ENCODE results near the gene IQSEC1.

IQSEC1 gene

GRCh38 chr3:12900885-12901411 is 172.3 kb downstream of the IQSEC1 start:
- H3K9me2 ChIP-seq (replicated peaks; ENCODE audit: insufficient read depth, low read length) = no peaks in the 10 kb centered on the region
- H3K4me2 ChIP-seq (ENCODE audit: low read depth, low read length, poor library complexity, severe bottlenecking) = no peak overlapping the region
- no peaks in the 10 kb centered on the region for H3K36me3 ChIP-seq (ENCODE audit: low read length)
- no peaks in the 10 kb centered on the region for H3K79me2 ChIP-seq (ENCODE audit: insufficient read depth, low read length)
- H3K9ac ChIP-seq (ENCODE audit: low read length) = no peak overlapping the region
- TF ChIP-seq EZH2phosphoT487 (conservative IDR thresholded peaks at IDR 0.05; ENCODE audit: low read length) (no peak), CTCF (IDR thresholded peaks at IDR 0.05; ENCODE audit: insufficient read depth, low read length, poor library complexity, severe bottlenecking) (no peak)
- H3K4me3 ChIP-seq (ENCODE audit: insufficient read depth, low read length, poor library complexity, severe bottlenecking) = no peak overlapping the region
- no peaks in the 10 kb centered on the region for H3F3A ChIP-seq (ENCODE audit: insufficient read depth)
- no peak overlapping the region for H3K27ac ChIP-seq (ENCODE audit: low read depth, low read length)
- H2AFZ ChIP-seq (ENCODE audit: low read depth, low read length, severe bottlenecking) = no peak overlapping the region
- H3K9me3 ChIP-seq (ENCODE audit: insufficient read depth, low read length) = no peaks in the 10 kb centered on the region
- no peaks in the 10 kb centered on the region for H3K27me3 ChIP-seq (ENCODE audit: low read length)
- no peaks in the 10 kb centered on the region for H4K20me1 ChIP-seq (ENCODE audit: low read depth, low read length)

- Histone ChIP-seq H3K27me3 (ENCODE audit: low read length) (no peaks in the 10 kb centered on the region), H3K4me2 (ENCODE audit: low read depth, low read length, poor library complexity, severe bottlenecking) (no peak overlapping the region), H3K36me3 (ENCODE audit: low read length) (no peaks in the 10 kb centered on the region), H3K9me2 (replicated peaks; ENCODE audit: insufficient read depth, low read length) (no peaks in the 10 kb centered on the region), H2AFZ (ENCODE audit: low read depth, low read length, severe bottlenecking) (no peak overlapping the region), H3K9me3 (ENCODE audit: insufficient read depth, low read length) (no peaks in the 10 kb centered on the region), H3K79me2 (ENCODE audit: insufficient read depth, low read length) (no peaks in the 10 kb centered on the region), H3K27ac (ENCODE audit: low read depth, low read length) (no peak overlapping the region), H3K4me3 (ENCODE audit: insufficient read depth, low read length, poor library complexity, severe bottlenecking) (no peak overlapping the region), H3F3A (ENCODE audit: insufficient read depth) (no peaks in the 10 kb centered on the region), H4K20me1 (ENCODE audit: low read depth, low read length) (no peaks in the 10 kb centered on the region), H3K9ac (ENCODE audit: low read length) (no peak overlapping the region)
- TF ChIP-seq CTCF (IDR thresholded peaks at IDR 0.05; ENCODE audit: insufficient read depth, low read length, poor library complexity, severe bottlenecking) (no peak), EZH2phosphoT487 (conservative IDR thresholded peaks at IDR 0.05; ENCODE audit: low read length) (no peak)
Observed at GRCh38 chr3:12898965-12899755, 174.1 kb downstream of the IQSEC1 start.

GRCh38 chr3:12898290-12898964 is 174.8 kb downstream of the IQSEC1 start:
- Histone ChIP-seq H3K27ac (ENCODE audit: low read depth, low read length) (no peak overlapping the region), H3K4me3 (ENCODE audit: insufficient read depth, low read length, poor library complexity, severe bottlenecking) (no peak overlapping the region), H2AFZ (ENCODE audit: low read depth, low read length, severe bottlenecking) (no peak overlapping the region), H3K9me3 (ENCODE audit: insufficient read depth, low read length) (no peaks in the 10 kb centered on the region), H3K9ac (ENCODE audit: low read length) (no peak overlapping the region), H3K36me3 (ENCODE audit: low read length) (no peaks in the 10 kb centered on the region), H4K20me1 (ENCODE audit: low read depth, low read length) (no peaks in the 10 kb centered on the region), H3K4me2 (ENCODE audit: low read depth, low read length, poor library complexity, severe bottlenecking) (no peak overlapping the region), H3K9me2 (replicated peaks; ENCODE audit: insufficient read depth, low read length) (no peaks in the 10 kb centered on the region), H3K27me3 (ENCODE audit: low read length) (no peaks in the 10 kb centered on the region), H3K79me2 (ENCODE audit: insufficient read depth, low read length) (no peaks in the 10 kb centered on the region), H3F3A (ENCODE audit: insufficient read depth) (no peaks in the 10 kb centered on the region)
- no peak for TF ChIP-seq EZH2phosphoT487 (conservative IDR thresholded peaks at IDR 0.05; ENCODE audit: low read length)
- no peak for TF ChIP-seq CTCF (IDR thresholded peaks at IDR 0.05; ENCODE audit: insufficient read depth, low read length, poor library complexity, severe bottlenecking)
